Tibial nerve (tissue), 4 donors: ENCODE measurements around the gene KATNB1. TPM values are rescaled to one million over a fixed set of nuclear protein-coding genes. Genes with fewer than 3 reads are reported as not detected.
A peak's percentile ranks its signal among the peaks of the same experiment; 100 is the strongest.

Experiments
- DNase-seq, 2 donors: peaks; one replicate each; pipeline ENCODE4 v3.0.0-alpha.2; 2019; ENCODE audit warnings: low spot score in 2 of 2
- H3K27ac ChIP-seq, 4 donors: fragments of 200-600 bp; sonication (generic) in 3 of 4; one replicate each; pipeline ENCODE4 v1.5.1; 2017 to 2019; ENCODE audit warnings: mild to moderate bottlenecking in 1 of 4
- H3K27me3 ChIP-seq, 2 donors: fragments of 200-600 bp; sonication (generic) in 1 of 2; one replicate each; pipeline versions ENCODE4 v1.5.1 to v1.6.0; 2017 to 2019
- H3K36me3 ChIP-seq, 3 donors: fragments of 200-600 bp; sonication (generic); one replicate each; pipeline ENCODE4 v1.5.1; 2018 to 2019
- H3K4me1 ChIP-seq, 4 donors: fragments of 200-600 bp; sonication (generic) in 3 of 4; one replicate each; pipeline ENCODE4 v1.5.1; 2017 to 2019
- H3K4me3 ChIP-seq, 4 donors: fragments of 200-600 bp; sonication (generic) in 3 of 4; one replicate each; pipeline ENCODE4 v1.5.1; 2017 to 2019; ENCODE audit warnings: mild to moderate bottlenecking in 1 of 4, moderate library complexity in 1 of 4
- H3K9me3 ChIP-seq, 4 donors: fragments of 200-600 bp; sonication (generic) in 3 of 4; one replicate each; pipeline ENCODE4 v1.5.1; 2017 to 2019
- EP300 ChIP-seq, 2 donors: sonication (generic); formaldehyde crosslinking; IDR thresholded peaks; one replicate each; pipeline ENCODE4 v1.6.1; 2017; ENCODE audit warnings: antibody characterized with exemption in 2 of 2, mild to moderate bottlenecking in 1 of 2
- POLR2A ChIP-seq, 2 donors: fragments of 450-650 bp; IDR thresholded peaks; one replicate each; pipeline ENCODE4 v1.6.1; 2017; ENCODE audit warnings: antibody characterized with exemption in 2 of 2, mild to moderate bottlenecking in 2 of 2, moderate library complexity in 2 of 2
- WGBS, 2 donors: methylation state at CpG; one replicate each; pipeline ENCODE4 v1.1.5; 2018; 5-methylcytosine and 5-hydroxymethylcytosine counted together
- total RNA-seq, 4 donors: library from RNA; depleted of rRNA; stranded (reverse); fragments of >200 nt; gene quantifications; one replicate each; pipeline ENCODE4 v1.1.0, GENCODE V29; 2016
- TF ChIP-seq, protein P1 (sequence below), 5 experiments: fragments of 200-600 bp in 3 of 5; fragments of 450-650 bp in 2 of 5; sonication (generic) in 3 of 5; IDR thresholded peaks; one replicate each; pipeline ENCODE4 v1.5.1; 2016 to 2019; ENCODE audit warnings: antibody characterized with exemption in 5 of 5, mild to moderate bottlenecking in 3 of 5, moderate library complexity in 2 of 5

Gene KATNB1
- total RNA-seq, 4 donors from 2014 or later, result 21.0 to 36.8 (median 27.5) TPM

DNA sequence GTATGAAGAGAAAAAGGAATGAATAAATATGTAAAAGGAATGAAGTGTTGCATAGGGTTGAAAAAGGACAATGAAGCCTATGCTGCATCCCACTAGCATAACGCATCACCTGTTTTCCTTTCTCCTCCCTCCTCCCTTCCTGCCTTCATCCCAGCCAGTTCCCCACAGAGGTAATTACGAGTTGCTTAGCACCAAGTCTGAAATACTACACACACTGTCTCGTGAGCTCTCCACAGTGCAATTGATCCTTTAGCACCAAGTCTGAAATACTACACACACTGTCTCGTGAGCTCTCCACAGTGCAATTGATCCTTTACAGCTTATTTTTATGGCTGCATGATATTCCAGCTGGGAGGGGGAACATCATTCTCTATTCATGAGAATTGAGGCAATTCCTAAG is 42.0 kb upstream of the KATNB1 start:
- DNase-seq, result no peak
- peaks cover 0 to 5% (median 0%) of the 10 kb centered on the region in 4 donors for H3K4me1 ChIP-seq
- no peak overlapping the region for H3K27ac ChIP-seq
- TF ChIP-seq, protein P1, sequence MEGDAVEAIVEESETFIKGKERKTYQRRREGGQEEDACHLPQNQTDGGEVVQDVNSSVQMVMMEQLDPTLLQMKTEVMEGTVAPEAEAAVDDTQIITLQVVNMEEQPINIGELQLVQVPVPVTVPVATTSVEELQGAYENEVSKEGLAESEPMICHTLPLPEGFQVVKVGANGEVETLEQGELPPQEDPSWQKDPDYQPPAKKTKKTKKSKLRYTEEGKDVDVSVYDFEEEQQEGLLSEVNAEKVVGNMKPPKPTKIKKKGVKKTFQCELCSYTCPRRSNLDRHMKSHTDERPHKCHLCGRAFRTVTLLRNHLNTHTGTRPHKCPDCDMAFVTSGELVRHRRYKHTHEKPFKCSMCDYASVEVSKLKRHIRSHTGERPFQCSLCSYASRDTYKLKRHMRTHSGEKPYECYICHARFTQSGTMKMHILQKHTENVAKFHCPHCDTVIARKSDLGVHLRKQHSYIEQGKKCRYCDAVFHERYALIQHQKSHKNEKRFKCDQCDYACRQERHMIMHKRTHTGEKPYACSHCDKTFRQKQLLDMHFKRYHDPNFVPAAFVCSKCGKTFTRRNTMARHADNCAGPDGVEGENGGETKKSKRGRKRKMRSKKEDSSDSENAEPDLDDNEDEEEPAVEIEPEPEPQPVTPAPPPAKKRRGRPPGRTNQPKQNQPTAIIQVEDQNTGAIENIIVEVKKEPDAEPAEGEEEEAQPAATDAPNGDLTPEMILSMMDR (IDR thresholded peaks at IDR 0.05), result no peak
- no peak for TF ChIP-seq EP300 (IDR thresholded peaks at IDR 0.05)
- TF ChIP-seq POLR2A (IDR thresholded peaks at IDR 0.05), result no peak
- H3K27me3 ChIP-seq, result no peaks in the 10 kb centered on the region
- no peak overlapping the region for H3K4me3 ChIP-seq
- no peaks in the 10 kb centered on the region for H3K36me3 ChIP-seq
- 57% methylated on average over 4 of the region's 4 CpGs; no CpG with 5 or more reads in 1 of the 2 donors for WGBS, 2 donors
- no peaks in the 10 kb centered on the region for H3K9me3 ChIP-seq

DNA sequence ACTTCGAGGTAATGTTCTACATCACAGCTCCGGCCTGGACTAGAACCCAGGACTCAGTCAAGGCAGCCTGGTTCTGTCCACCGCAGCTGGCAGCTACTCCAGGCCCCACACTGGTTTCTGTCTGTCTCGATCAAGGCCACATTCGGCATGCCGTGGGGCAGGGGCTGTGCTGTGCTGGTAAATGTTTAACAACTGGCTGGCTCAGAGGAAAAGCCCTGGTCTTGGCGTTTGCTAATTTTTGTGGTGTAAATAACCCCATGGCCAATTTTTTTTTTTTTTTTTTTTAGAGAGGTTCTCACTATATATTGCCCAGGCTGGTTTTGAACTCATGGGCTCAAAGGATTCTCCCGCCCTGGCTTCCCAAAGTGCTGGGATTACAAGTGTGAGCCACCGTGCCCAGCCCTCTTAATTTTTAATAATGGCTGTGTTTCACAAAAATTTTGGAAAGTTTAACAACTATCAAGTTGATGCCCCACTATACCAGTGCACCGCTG is 41.3 kb upstream of the KATNB1 start:
- no peak for DNase-seq
- H3K36me3 ChIP-seq, result no peaks in the 10 kb centered on the region
- no peak overlapping the region for H3K4me3 ChIP-seq
- H3K27me3 ChIP-seq, result no peaks in the 10 kb centered on the region
- peaks cover 0 to 5% (median 0%) of the 10 kb centered on the region in 4 donors for H3K4me1 ChIP-seq
- no peak overlapping the region for H3K27ac ChIP-seq
- H3K9me3 ChIP-seq, result no peaks in the 10 kb centered on the region
- 60 to 69% methylated on average over 10 of the region's 10 CpGs for WGBS, 2 donors
- TF ChIP-seq POLR2A (IDR thresholded peaks at IDR 0.05), result no peak
- no peak for TF ChIP-seq EP300 (IDR thresholded peaks at IDR 0.05)
- TF ChIP-seq, protein P1 (IDR thresholded peaks at IDR 0.05), result no peak

GRCh38 chr16:57694725-57695679 is 40.6 kb upstream of the KATNB1 start, which contains the start of gene DRC7:
Gene DRC7 (plus strand): TSS chr16:57694806. CDS start chr16:57697950, 3,144 bp downstream.
- WGBS, 2 donors, result 27 to 29% methylated on average over 8 of the region's 8 CpGs
- no peak for DNase-seq
- Histone ChIP-seq H3K4me1 (peaks cover 0 to 5% (median 0%) of the 10 kb centered on the region in 4 donors), H3K27me3 (no peaks in the 10 kb centered on the region), H3K36me3 (no peaks in the 10 kb centered on the region), H3K27ac (no peak within 1 kb of the TSS), H3K9me3 (no peaks in the 10 kb centered on the region), H3K4me3 (peak within 1 kb of the TSS in 1 of 4 donors; percentile 36)
- TF ChIP-seq, protein P1 (IDR thresholded peaks at IDR 0.05), result no peak

DNA sequence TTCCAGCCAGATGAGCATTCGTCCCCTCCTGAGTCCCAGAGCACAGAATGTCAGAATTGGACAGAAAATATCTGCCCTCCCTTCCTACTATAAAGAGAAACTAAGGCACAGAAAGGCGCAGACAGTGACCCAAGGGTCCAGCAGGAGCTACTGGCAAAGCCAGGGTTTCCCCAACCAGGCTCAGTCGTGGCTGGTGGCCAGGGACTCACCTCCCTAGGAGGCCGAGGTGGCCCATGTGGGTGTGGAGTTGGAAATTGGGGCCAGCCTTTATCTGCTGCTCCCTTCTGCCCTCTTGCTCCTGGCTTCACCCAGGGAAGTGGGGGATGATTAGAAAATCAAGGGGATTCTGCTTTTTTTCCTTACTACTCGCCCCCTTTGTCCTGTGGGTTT is 39.9 kb upstream of the KATNB1 start:
- H3K27ac ChIP-seq, result no peak overlapping the region
- no peak overlapping the region for H3K4me3 ChIP-seq
- no peaks in the 10 kb centered on the region for H3K36me3 ChIP-seq
- no peak for TF ChIP-seq POLR2A (IDR thresholded peaks at IDR 0.05)
- TF ChIP-seq, protein P1 (IDR thresholded peaks at IDR 0.05), result no peak
- no peak for TF ChIP-seq EP300 (IDR thresholded peaks at IDR 0.05)
- no peaks in the 10 kb centered on the region for H3K27me3 ChIP-seq
- WGBS, 2 donors, result 67 to 76% methylated on average over 5 of the region's 5 CpGs
- DNase-seq, result no peak
- peaks cover 0 to 5% (median 0%) of the 10 kb centered on the region in 4 donors for H3K4me1 ChIP-seq
- no peaks in the 10 kb centered on the region for H3K9me3 ChIP-seq

GRCh38 chr16:57696240-57696639 is 39.3 kb upstream of the KATNB1 start:
- H3K27ac ChIP-seq, result no peak overlapping the region
- no peak overlapping the region for H3K4me3 ChIP-seq
- H3K36me3 ChIP-seq, result no peaks in the 10 kb centered on the region
- peaks cover 0 to 5% (median 0%) of the 10 kb centered on the region in 4 donors for H3K4me1 ChIP-seq
- no peaks in the 10 kb centered on the region for H3K9me3 ChIP-seq
- TF ChIP-seq POLR2A (IDR thresholded peaks at IDR 0.05), result no peak
- TF ChIP-seq, protein P1 (IDR thresholded peaks at IDR 0.05), result no peak
- TF ChIP-seq EP300 (IDR thresholded peaks at IDR 0.05), result no peak
- no peaks in the 10 kb centered on the region for H3K27me3 ChIP-seq
- WGBS, 2 donors, result 82 to 83% methylated on average over 7 of the region's 7 CpGs
- DNase-seq, result no peak
